HL-60 (cell line): ENCODE results near the gene FEZF2.

Experiments used
- CTCF ChIP-seq: IDR thresholded peaks from one replicate; pipeline ENCODE4 v1.5.1; 2011; ENCODE audit warnings: low read length, control low read depth, inconsistent platforms; ENCODE audit not compliant: insufficient read depth
- GABPA ChIP-seq: IDR thresholded peaks from 2 replicates; pipeline ENCODE4 v1.6.1; 2012; ENCODE audit warnings: low read depth
- POLR2AphosphoS5 ChIP-seq: IDR thresholded peaks from 2 replicates; pipeline ENCODE4 v1.6.1; 2012; ENCODE audit warnings: low read depth
- REST ChIP-seq: IDR thresholded peaks from 2 replicates; pipeline ENCODE4 v1.6.1; 2012; ENCODE audit warnings: low read depth; ENCODE audit not compliant: insufficient replicate concordance
- SPI1 ChIP-seq: IDR thresholded peaks from 2 replicates; pipeline ENCODE4 v1.6.1; 2012; ENCODE audit warnings: low read depth, mild to moderate bottlenecking, borderline replicate concordance

- no peak for TF ChIP-seq CTCF
- no peak for TF ChIP-seq REST
- no peak for TF ChIP-seq GABPA
- no peak for TF ChIP-seq POLR2AphosphoS5
- TF ChIP-seq SPI1: no peak
These were observed 13.9 kb upstream of the FEZF2 start for GRCh38 chr3:62387251-62387650.
